GM04503 (cell line): ENCODE measurements around the gene KIR2DL3.
"Not testable (repeated sequence)": the region's sequence is repeated elsewhere in the genome, so short reads cannot be mapped to it uniquely, and the experiment has no call there.

Experiments used
- DNase-seq: peaks from one replicate; pipeline ENCODE4 v3.0.0-alpha.2; 2012; ENCODE audit warnings: low read depth

Gene KIR2DL3

GRCh38 chr19:54738306-54738705, at the start of gene KIR2DL3:
Gene KIR2DL3, plus strand, starts transcription at chr19:54738513. Its CDS starts 33 bp downstream, at chr19:54738546.
- DNase-seq: not testable (repeated sequence)

GRCh38 chr19:54691582-54692297, 46.6 kb upstream of the KIR2DL3 start:
- no peak for DNase-seq

- no peak for DNase-seq
Observed at GRCh38 chr19:54692298-54692615, 46.1 kb upstream of the KIR2DL3 start.

GRCh38 chr19:54694648-54695047, 43.7 kb upstream of the KIR2DL3 start:
- no peak for DNase-seq

- no peak for DNase-seq
Observed at GRCh38 chr19:54696117-54696548, 42.2 kb upstream of the KIR2DL3 start.

- DNase-seq: no peak
Observed at GRCh38 chr19:54696766-54697165, 41.5 kb upstream of the KIR2DL3 start.

- DNase-seq: not testable (repeated sequence)
Observed at GRCh38 chr19:54697716-54698115, 40.6 kb upstream of the KIR2DL3 start.

GRCh38 chr19:54704928-54705327, 33.4 kb upstream of the KIR2DL3 start:
- DNase-seq: no peak

GRCh38 chr19:54707962-54708361, 30.4 kb upstream of the KIR2DL3 start:
- DNase-seq: no peak

- no peak for DNase-seq
Observed at GRCh38 chr19:54708781-54709180, 29.5 kb upstream of the KIR2DL3 start.

- no peak for DNase-seq
Observed at GRCh38 chr19:54709212-54709948, 28.9 kb upstream of the KIR2DL3 start.

- DNase-seq: not testable (repeated sequence)
Observed at GRCh38 chr19:54709956-54710355, 28.4 kb upstream of the KIR2DL3 start.

- DNase-seq: no peak
Observed at GRCh38 chr19:54724142-54724541, 14.2 kb upstream of the KIR2DL3 start, which contains the start of gene KIR3DL3. Gene KIR3DL3, plus strand, starts transcription at chr19:54724442. Its CDS starts 55 bp downstream, at chr19:54724497.

- no peak for DNase-seq
Observed at GRCh38 chr19:54724644-54725043, 13.7 kb upstream of the KIR2DL3 start.

- DNase-seq: no peak
Observed at GRCh38 chr19:54725321-54725720, 13.0 kb upstream of the KIR2DL3 start.

- DNase-seq: no peak
Observed at GRCh38 chr19:54727562-54727961, 10.8 kb upstream of the KIR2DL3 start.

GRCh38 chr19:54728167-54728566, 10.1 kb upstream of the KIR2DL3 start:
- DNase-seq: no peak

GRCh38 chr19:54729416-54730188, 8.7 kb upstream of the KIR2DL3 start:
- no peak for DNase-seq

GRCh38 chr19:54731191-54731590, 7.1 kb upstream of the KIR2DL3 start:
- DNase-seq: no peak

- DNase-seq: no peak
Observed at GRCh38 chr19:54738715-54739114, 402 bp downstream of the KIR2DL3 start.

- no peak for DNase-seq
Observed at GRCh38 chr19:54739587-54740497, 1.5 kb downstream of the KIR2DL3 start.

- not testable (repeated sequence) for DNase-seq
Observed at GRCh38 chr19:54741950-54742349, 3.6 kb downstream of the KIR2DL3 start.
